GM12865 (cell line): ENCODE results near the gene TNMD.

ENCODE experiments used
- DNase-seq: peaks from one replicate; pipeline ENCODE4 v3.0.0; 2010; ENCODE audit warnings: low read depth
- H3K4me3 ChIP-seq: 2 replicates; pipeline ENCODE4 v1.5.1; 2011; ENCODE audit warnings: mild to moderate bottlenecking, low read depth, low read length, control low read depth
- TF ChIP-seq, protein P1 (sequence below): IDR thresholded peaks from 2 replicates; pipeline ENCODE4 v1.5.1; 2011; ENCODE audit warnings: low read length, control low read depth, low read depth, inconsistent platforms; ENCODE audit not compliant: insufficient read depth; ENCODE audit errors: missing control alignments

The TNMD gene

DNA sequence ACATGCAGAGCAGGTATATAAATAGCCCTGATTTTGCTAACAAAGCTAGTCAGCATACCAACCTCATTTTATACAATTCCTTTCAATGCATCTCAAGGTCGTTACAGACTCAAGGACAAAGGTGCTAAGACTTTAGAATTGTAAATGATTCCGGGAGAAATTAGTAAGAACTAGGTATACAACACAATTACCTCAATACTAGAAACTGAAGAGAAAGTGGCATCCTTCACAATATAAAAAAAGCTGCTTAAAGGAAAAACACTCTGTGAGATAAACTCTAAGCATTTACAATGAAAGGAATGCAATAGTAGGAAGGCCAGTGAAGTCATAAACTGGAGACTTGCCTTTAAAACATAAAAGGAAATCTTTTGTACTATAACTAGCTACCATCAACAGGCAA, 11.9 kb downstream of the TNMD start:
- TF ChIP-seq, protein P1, sequence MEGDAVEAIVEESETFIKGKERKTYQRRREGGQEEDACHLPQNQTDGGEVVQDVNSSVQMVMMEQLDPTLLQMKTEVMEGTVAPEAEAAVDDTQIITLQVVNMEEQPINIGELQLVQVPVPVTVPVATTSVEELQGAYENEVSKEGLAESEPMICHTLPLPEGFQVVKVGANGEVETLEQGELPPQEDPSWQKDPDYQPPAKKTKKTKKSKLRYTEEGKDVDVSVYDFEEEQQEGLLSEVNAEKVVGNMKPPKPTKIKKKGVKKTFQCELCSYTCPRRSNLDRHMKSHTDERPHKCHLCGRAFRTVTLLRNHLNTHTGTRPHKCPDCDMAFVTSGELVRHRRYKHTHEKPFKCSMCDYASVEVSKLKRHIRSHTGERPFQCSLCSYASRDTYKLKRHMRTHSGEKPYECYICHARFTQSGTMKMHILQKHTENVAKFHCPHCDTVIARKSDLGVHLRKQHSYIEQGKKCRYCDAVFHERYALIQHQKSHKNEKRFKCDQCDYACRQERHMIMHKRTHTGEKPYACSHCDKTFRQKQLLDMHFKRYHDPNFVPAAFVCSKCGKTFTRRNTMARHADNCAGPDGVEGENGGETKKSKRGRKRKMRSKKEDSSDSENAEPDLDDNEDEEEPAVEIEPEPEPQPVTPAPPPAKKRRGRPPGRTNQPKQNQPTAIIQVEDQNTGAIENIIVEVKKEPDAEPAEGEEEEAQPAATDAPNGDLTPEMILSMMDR: no peak
- no peak for DNase-seq
- no peak overlapping the region for H3K4me3 ChIP-seq

DNA sequence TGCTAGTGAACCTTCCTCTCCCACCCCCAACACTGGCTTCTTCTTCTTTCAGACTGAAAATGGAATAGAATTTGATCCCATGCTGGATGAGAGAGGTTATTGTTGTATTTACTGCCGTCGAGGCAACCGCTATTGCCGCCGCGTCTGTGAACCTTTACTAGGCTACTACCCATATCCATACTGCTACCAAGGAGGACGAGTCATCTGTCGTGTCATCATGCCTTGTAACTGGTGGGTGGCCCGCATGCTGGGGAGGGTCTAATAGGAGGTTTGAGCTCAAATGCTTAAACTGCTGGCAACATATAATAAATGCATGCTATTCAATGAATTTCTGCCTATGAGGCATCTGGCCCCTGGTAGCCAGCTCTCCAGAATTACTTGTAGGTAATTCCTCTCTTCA, 14.7 kb downstream of the TNMD start:
- TF ChIP-seq, protein P1: no peak
- no peak overlapping the region for H3K4me3 ChIP-seq
- DNase-seq: no peak

DNA sequence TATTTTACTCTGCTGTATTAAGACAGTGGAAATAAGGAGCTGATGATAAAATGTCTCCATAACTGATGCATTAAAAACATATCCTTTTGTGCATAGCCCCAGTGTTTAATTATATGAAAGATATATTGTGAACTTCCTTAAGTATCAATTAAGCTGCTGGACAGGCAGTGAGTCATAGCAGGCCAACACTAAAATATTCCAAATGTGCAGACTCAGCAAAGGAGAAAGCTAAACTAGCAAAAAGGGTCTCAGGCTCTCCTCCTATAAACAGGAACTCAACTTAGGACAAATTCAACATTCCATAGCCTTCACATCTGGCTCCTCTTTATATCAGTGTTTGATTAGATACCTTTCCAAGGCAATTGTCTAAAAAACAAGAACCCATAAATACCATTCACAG, 15.6 kb downstream of the TNMD start:
- no peak overlapping the region for H3K4me3 ChIP-seq
- no peak for DNase-seq
- TF ChIP-seq, protein P1: no peak

DNA sequence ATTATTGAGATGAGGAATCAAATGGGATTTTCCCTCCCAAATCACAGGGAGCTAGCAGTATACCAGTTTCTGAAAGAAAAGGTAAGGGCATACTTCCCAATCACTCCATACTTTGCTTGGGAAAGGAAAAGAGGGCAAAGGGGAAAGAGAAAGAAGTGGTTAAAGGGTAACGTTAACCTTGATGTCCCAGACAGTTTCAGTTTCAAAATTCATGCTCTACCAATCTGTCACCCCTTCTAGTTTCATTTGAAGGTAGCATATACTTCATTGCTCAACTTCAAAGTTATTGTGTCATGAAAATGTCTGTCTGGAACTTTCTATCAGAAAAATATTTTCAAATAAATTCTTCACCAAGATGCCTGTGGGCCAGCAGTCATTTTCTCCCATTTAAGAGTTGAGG, 16.0 kb downstream of the TNMD start:
- TF ChIP-seq, protein P1: no peak
- no peak for DNase-seq
- H3K4me3 ChIP-seq: no peak overlapping the region

DNA sequence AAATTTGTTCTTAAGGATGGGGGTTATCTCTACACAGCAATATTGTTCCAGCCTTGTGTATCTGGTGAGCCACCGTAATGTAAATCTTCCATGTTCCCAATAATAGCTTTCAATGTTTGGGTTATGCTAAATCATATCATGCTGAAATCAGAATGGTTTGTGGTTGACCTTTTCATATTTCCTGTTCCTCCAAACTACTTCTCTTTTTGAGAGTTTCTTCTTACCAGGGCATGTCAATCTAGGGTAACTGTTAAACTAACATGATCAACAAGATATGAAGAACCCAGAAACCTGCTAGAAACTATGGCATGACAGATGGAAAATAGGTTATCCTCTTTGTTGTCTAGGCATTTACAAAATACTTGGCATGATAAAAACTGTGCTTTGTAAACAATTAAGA, 22.0 kb downstream of the TNMD start:
- peak; percentile 0 for DNase-seq
- no peak overlapping the region for H3K4me3 ChIP-seq
- TF ChIP-seq, protein P1: no peak

DNA sequence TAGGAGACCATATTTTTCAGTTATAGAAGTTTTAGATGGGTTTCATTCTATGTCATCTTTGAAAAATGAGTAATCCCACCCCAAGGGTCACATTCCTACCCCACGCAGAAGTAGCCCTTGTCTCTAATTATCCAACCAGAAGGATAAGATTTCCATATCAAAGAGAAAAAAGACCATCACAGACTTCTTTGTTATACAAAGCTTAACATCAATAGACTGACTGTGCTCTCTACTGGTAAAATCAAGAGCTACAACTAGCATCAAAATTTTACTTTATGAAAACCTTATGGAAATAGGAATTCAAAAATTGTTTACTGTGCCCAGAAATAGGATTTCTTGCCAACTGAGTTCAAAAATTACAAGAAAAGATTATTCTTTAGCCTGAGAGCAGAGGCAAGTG, 24.9 kb downstream of the TNMD start:
- no peak for DNase-seq
- no peak overlapping the region for H3K4me3 ChIP-seq
- TF ChIP-seq, protein P1: no peak

DNA sequence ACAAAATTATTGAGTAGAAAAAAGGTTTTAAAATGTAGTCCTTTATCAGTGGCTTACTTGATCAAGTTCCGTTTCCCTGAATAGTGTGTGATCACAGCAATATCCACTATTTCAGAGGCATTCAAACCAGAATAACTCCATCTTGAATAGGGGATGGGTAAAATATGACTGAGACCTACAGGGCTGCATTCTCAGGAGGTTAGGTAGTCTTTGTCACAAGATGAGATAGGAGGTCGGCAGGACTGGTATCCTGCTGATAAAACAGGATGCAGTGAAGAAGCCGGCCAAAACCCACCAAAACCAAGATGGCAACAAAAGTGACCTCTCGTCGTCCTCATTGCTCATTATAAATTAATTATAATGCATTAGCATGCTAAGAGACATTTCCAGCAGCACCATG, 27.2 kb downstream of the TNMD start:
- no peak for DNase-seq
- TF ChIP-seq, protein P1: no peak
- no peak overlapping the region for H3K4me3 ChIP-seq
